Activated T-cell treated with anti-CD3 and anti-CD28 coated beads, Interleukin-2, amount 50 U/mL, for 4 hours (primary cell): ENCODE data around the gene IGFN1. TPM values are rescaled to one million over a fixed set of nuclear protein-coding genes. Genes with fewer than 3 reads are reported as not detected.
"Not testable (repeated sequence)": the region's sequence is repeated elsewhere in the genome, so short reads cannot be mapped to it uniquely, and the experiment has no call there.

ENCODE experiments used
- ATAC-seq, 2 donors: fragments of 200-7000 bp; cut with Tn5 transposase; one replicate each; pipeline ENCODE4 v1.10.0; 2021
- DNase-seq: peaks from one replicate; pipeline ENCODE4 v3.0.0-alpha.2; 2020
- H3K27me3 Mint-ChIP-seq: one replicate; pipeline ENCODE4 v1.8.0; 2021; ENCODE audit warnings: low read depth, mixed read lengths
- H3K36me3 Mint-ChIP-seq: one replicate; pipeline ENCODE4 v1.8.0; 2022; ENCODE audit warnings: mixed read lengths; ENCODE audit not compliant: insufficient read depth
- H3K4me1 Mint-ChIP-seq: one replicate; pipeline ENCODE4 v1.8.0; 2021; ENCODE audit warnings: low read depth, mixed read lengths
- H3K4me3 Mint-ChIP-seq: one replicate; pipeline ENCODE4 v1.8.0; 2021; ENCODE audit warnings: mild to moderate bottlenecking, moderate library complexity, mixed read lengths
- H3K9me3 Mint-ChIP-seq: one replicate; pipeline ENCODE4 v1.8.0; 2021; ENCODE audit warnings: mixed read lengths
- total RNA-seq, 3 donors: library from RNA; stranded (reverse); gene quantifications; one replicate each; pipeline ENCODE4 v1.2.1, GENCODE V29; 2021

IGFN1 gene
- total RNA-seq, 3 donors from 2014 or later: not detected

DNA sequence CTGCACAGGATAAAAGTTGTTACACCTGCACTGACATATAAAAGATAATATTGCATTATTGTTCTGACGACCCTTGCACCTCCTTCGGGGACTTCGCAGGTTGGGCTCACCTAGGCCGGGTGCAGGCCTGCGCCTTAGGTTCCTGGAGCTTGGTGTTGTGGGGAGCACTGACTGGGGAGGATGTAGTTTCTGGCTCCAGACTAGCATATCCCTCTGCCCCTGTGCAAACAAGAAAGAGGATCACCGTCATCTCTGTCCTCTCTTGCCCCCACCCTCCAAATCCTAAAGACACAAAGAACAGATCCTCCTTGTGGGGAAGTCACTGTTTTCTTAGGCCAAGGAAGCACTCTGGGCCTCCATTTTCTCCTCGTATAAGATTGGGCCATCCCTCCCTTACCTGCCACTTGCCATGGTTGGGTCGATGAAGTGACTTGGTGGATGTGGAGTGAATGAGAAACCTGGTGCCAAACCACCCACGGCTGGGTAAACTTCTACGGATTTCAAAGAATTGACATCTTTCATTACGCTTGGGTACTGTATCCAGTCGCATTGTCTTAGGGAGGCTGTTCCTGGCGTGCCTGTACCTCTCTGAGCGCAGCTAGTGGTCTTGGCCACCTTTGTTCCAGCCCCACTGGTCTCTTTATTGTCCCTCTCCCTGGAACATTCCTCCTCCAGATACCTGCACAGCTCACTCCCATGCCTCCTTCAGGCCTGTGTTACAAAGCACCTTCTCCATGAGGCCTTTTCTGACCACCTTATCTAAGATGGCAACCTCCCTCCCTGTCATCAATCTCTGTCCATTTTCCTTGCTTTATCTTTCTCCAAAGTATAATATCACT is 58.3 kb downstream of the IGFN1 start:
- H3K4me3 Mint-ChIP-seq: no peak overlapping the region
- no peak for DNase-seq
- ATAC-seq: no peak
- H3K27me3 Mint-ChIP-seq: peaks cover 11% of the 10 kb centered on the region
- no peaks in the 10 kb centered on the region for H3K9me3 Mint-ChIP-seq
- H3K4me1 Mint-ChIP-seq: no peaks in the 10 kb centered on the region
- no peaks in the 10 kb centered on the region for H3K36me3 Mint-ChIP-seq

DNA sequence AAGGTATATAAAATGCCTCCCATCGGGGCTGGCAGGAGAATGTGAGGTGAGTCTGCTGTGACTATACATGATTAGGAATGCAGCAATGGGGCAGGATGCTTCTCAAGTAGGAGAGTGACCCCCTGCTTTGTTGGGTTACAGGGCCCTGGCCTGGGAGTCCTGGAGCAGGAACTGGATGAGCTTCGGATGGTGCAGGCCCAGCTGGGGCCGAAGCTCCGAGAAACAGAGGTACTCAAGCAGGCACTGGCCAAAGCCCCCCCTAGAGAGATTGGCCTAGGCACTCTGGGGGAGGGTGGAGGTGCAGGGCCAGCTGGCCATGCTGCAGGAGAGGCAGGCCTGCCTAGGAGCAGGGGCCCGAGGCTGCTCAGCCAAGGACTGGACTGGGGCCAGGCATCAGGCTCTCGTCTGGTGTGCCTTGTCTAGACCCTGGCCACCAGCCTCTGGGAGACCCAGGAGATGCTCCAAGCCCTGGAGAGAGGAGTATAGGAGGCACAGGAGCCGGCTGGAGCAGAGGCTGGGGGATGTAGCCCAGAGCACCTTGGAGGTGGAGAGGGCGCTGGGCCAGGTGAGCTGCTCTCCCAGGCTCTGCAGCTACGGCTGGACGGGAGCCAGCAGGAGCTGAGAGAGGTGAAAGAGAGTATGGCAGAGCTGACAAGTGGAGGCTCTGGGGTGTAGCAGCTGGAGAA is 59.8 kb downstream of the IGFN1 start:
- Mint-ChIP-seq H3K4me1 (no peaks in the 10 kb centered on the region), H3K27me3 (peaks cover 6% of the 10 kb centered on the region), H3K9me3 (no peaks in the 10 kb centered on the region), H3K4me3 (no peak overlapping the region), H3K36me3 (no peaks in the 10 kb centered on the region)
- DNase-seq (no peak), ATAC-seq (no peak)

DNA sequence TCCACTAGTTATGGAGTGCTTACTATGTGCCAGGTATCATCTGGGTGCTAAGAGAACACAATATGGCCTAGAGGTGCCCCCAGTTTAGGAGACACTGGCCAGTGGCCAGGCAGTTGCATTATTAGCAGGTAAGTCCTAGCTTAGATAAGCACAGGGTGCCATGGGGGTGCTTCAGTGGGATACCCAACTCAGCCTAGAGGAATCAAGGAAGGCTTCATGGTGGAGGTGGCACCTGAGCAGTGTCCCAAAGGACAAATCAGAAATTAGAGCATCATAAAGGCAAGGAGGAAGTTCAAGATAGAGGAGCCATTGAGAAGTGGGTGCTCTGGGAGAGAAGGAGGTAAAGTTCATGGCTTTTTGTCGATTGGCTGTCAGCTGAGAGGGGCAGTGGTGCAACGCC is 60.8 kb downstream of the IGFN1 start:
- no peak overlapping the region for H3K4me3 Mint-ChIP-seq
- no peaks in the 10 kb centered on the region for H3K36me3 Mint-ChIP-seq
- H3K4me1 Mint-ChIP-seq: no peaks in the 10 kb centered on the region
- H3K27me3 Mint-ChIP-seq: peaks cover 6% of the 10 kb centered on the region
- DNase-seq: no peak
- ATAC-seq: no peak
- no peaks in the 10 kb centered on the region for H3K9me3 Mint-ChIP-seq

DNA sequence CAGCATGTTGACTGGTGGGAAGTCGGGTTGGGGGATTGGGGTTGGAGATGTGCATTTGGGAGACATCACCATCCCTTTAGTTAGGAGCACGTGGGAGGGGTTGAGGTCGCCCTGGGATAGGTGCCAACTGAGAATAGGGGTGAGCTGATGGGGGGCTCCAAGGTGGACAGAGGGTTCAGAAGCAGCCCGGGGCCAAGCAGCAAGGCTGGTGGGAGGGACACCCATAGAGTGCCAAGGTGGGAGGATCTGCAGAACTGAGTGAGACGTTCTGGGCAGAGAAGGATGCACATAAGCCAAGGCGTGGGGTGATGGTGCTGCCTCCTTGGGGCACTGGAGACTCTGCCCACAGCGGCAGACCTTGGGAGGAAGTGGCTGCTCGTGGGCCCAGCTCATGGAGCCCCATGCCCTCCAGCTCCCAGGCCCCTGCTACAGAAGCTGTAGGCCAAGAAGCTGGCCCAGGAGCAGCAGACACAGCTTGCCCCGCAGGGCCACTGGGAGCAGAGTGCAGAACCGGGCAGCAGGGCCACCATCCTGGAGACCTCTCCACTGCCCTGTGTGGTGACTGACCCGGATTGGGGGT is 61.3 kb downstream of the IGFN1 start:
- Mint-ChIP-seq H3K27me3 (peaks cover 6% of the 10 kb centered on the region), H3K4me3 (no peak overlapping the region), H3K9me3 (no peaks in the 10 kb centered on the region), H3K4me1 (no peaks in the 10 kb centered on the region), H3K36me3 (no peaks in the 10 kb centered on the region)
- ATAC-seq (no peak), DNase-seq (no peak)

DNA sequence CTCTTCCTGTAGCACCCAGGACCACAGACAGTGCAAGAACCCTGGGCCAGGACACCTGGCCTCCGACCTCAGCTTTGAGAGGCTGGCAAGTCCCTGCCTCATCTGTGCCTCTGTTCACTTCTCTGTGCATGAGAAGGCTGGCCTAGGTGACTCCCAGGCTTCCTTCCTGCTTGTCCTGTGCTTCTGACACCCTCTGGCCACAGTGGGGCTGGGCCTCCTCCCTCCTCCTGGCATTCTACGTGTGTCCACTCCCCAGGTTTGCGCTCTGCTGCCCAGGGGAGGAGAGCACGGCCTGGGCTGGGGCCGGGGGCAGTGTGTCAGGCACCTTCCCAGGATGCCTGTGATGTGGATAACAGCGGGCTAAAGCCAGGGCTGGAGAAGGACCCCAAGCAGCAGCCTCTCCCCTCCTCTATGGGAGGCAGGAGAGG is 62.3 kb downstream of the IGFN1 start:
- no peak for ATAC-seq
- no peaks in the 10 kb centered on the region for H3K9me3 Mint-ChIP-seq
- DNase-seq: no peak
- no peaks in the 10 kb centered on the region for H3K4me1 Mint-ChIP-seq
- no peaks in the 10 kb centered on the region for H3K36me3 Mint-ChIP-seq
- peaks cover 6% of the 10 kb centered on the region for H3K27me3 Mint-ChIP-seq
- no peak overlapping the region for H3K4me3 Mint-ChIP-seq

DNA sequence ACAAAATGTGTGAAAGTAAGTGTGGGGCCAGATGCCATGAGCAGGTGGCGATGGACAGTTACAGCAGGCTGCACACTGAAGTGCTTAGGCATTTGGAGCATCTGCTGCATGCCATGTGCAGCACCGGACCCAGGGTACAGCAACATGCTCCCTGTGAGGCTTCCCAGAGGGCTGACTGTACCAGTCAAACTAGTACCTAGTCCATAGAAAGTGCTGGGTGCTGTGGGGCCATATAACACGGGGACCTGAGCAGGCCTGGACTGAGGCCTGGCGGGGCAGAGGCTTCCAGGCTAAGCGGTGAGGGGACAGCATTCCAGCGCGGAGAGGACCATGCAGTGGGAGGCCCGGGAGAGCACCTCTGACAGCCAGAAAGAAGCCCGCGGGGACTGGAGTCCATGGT is 62.8 kb downstream of the IGFN1 start:
- no peaks in the 10 kb centered on the region for H3K4me1 Mint-ChIP-seq
- H3K36me3 Mint-ChIP-seq: no peaks in the 10 kb centered on the region
- no peak overlapping the region for H3K4me3 Mint-ChIP-seq
- peaks cover 6% of the 10 kb centered on the region for H3K27me3 Mint-ChIP-seq
- DNase-seq: no peak
- H3K9me3 Mint-ChIP-seq: no peaks in the 10 kb centered on the region
- no peak for ATAC-seq

DNA sequence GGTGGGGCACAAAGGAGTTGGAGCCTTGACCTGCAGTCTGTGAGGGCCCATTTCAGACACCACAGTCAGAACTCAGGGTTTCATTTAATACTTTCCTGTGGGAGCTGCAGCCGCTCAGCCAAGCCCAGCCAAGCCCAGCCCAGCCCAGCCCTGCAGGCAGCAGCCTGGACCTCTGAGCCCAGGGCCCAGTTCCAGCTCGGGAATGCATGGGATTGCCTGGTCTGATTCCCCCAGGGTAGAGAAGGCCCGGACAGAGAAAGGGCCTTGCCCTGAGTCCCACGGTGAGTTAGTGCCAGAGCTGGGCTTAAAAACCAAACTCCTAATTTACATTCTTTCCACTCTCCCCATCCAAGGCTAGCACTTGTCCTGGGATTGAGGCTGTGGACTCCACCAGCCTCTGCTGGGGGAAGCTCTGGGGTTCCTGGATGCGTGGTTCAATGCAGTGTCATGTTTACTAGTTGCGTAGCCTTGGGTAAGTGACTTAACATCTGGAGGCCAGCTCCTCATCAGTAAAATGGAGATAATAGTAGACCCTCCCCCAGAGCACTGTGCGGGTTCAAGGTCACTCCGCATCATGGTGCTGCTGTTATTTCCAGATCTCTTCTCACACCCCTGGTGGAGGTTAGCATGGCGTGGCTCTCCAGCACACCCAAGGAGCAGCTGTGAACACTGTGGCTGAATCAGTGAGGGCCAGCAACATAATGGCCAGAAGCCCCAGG is 63.4 kb downstream of the IGFN1 start:
- ATAC-seq (no peak), DNase-seq (no peak)
- H3K27me3 Mint-ChIP-seq: peaks cover 6% of the 10 kb centered on the region
- no peaks in the 10 kb centered on the region for H3K4me1 Mint-ChIP-seq
- H3K36me3 Mint-ChIP-seq: no peaks in the 10 kb centered on the region
- H3K4me3 Mint-ChIP-seq: no peak overlapping the region
- H3K9me3 Mint-ChIP-seq: no peaks in the 10 kb centered on the region

DNA sequence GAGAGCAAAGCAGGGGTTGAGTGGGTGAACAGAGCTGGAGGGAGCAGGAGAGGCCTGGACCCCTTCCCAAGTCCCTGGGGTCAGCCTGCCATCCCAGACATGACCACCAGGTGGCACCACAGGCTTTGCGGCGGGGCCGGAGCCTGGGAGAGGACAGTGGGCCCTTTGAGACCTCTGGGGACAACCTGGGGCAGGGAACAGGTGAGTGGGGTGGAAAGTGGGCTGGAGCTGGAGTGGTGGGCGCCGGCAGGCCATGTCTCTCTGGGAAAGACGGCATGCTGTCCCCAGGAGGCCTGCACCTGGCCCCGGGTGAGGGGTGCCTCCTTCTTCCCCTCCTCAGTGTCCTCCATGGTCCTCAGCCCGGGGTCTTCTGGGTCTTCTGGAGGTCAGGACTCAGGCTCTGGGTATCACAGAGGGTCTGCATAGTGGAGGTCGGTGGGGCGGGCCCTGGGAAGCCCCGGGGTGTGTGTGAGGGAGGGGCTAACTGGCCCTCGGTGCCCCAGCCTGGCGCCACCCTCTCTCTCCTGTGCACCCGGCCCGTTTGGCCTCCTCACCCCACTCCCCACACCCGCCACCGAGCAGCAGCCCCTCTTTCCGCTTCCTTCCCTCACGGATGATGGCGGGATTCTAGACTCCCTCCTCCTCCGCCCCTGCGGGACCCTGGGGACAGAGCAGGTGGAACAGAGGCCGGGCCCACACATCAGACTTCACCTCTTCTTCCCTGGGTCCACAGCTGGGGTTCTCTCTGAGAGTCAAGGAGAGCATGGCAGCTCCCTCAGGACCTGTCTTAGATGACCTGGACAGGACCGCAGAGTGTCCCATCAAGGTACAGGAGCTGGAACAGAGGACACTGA is 64.2 kb downstream of the IGFN1 start:
- Mint-ChIP-seq H3K27me3 (peaks cover 6% of the 10 kb centered on the region), H3K36me3 (no peaks in the 10 kb centered on the region), H3K4me1 (no peaks in the 10 kb centered on the region), H3K9me3 (no peaks in the 10 kb centered on the region), H3K4me3 (no peak overlapping the region)
- ATAC-seq: peak; percentile 62 to 65
- DNase-seq: peak; percentile 56

DNA sequence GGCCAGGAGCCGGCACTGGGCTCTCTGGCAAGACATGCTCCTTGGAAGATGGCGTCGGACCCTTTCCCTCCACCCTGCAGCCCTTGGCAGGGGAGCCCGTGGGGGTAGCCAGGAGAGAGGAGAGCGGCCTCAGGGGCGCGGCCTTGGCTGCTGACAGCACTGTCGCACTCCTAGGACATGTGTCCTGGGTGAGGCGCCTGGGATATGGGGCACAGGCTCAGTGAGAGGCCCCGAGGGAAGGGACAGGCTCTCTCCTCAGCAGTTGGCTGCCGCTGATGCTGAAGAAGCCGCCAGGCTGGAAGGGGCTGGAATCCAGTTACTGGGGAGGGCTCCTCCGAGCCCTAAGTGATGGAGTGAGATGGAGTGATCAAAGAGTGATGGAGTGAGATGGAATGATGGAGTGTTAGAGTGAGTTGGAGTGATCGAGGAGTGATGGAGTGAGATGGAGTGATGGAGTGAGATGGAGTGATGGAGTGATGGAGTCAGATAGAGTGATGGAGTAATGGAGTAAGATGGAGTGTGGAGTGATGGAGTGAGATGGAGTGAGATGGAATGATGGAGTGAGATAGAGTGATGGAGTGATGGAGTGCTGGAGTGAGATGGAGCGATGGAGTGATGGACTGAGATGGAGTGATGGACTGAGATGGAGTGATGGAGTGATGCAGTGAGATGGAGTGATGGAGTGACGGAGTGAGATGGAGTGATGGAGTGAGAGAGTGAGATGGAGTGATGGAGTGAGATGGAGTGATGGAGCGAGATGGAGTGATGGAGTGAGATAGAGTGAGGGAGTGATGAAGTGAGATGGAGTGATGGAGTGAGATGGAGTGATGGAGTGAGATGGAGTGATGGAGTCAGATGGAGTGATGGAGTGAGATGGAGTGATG is 65.1 kb downstream of the IGFN1 start:
- H3K9me3 Mint-ChIP-seq: no peaks in the 10 kb centered on the region

DNA sequence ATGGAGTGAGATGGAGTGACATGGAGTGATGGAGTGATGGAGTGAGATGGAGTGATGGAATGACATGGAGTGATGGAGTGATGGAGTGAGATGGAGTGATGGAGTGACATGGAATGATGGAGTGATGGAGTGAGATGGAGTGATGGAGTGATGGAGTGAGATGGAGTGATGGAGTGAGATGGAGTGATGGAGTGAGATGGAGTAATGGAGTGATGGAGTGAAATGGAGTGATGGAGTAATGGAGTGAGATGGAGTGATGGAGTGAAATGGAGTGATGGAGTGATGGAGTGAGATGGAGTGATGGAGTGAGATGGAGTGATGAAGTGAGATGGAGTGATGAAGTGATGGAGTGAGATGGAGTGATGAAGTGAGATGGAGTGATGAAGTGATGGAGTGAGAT is 67.5 kb downstream of the IGFN1 start:
- DNase-seq, H3K4me3 Mint-ChIP-seq, H3K4me1 Mint-ChIP-seq: not testable (repeated sequence)

More for the DNA sequence above, 65.1 kb downstream of the IGFN1 start:
- ATAC-seq: no peak
- H3K36me3 Mint-ChIP-seq: no peaks in the 10 kb centered on the region
- H3K4me1 Mint-ChIP-seq: peaks cover 3% of the 10 kb centered on the region
- peaks cover 12% of the 10 kb centered on the region for H3K27me3 Mint-ChIP-seq
- no peak overlapping the region for H3K4me3 Mint-ChIP-seq
- no peak for DNase-seq

DNA sequence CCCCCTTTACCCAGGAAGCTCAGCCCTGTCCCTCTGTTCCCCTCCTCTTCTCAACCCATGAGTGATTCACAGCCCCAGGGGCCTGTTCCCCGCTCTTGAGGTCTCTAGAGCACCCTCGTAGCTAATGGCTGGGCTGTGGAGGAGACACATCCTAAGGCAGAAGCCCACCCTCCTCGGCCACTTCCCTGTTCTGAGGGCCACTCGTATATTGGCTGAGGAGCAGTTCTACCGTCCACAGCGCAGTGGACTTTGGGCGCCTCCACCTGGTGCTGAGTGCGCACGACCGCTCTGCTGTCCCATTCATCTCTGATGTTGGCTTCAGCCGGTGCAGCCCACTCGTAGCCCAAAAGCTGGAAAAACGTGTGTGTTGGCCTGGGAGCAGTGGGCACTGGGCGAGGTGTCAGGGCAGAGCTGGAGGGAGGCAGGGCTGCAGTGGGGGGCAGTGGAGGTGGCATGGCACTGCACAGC is 68.2 kb downstream of the IGFN1 start:
- DNase-seq (no peak), ATAC-seq (no peak)
- Mint-ChIP-seq H3K36me3 (no peaks in the 10 kb centered on the region), H3K4me3 (no peak overlapping the region), H3K27me3 (peaks cover 27% of the 10 kb centered on the region), H3K4me1 (peaks cover 3% of the 10 kb centered on the region), H3K9me3 (no peaks in the 10 kb centered on the region)

More for the DNA sequence above, 67.5 kb downstream of the IGFN1 start:
- peaks cover 22% of the 10 kb centered on the region for H3K27me3 Mint-ChIP-seq
- not testable (repeated sequence) for ATAC-seq, H3K36me3 Mint-ChIP-seq, H3K9me3 Mint-ChIP-seq

DNA sequence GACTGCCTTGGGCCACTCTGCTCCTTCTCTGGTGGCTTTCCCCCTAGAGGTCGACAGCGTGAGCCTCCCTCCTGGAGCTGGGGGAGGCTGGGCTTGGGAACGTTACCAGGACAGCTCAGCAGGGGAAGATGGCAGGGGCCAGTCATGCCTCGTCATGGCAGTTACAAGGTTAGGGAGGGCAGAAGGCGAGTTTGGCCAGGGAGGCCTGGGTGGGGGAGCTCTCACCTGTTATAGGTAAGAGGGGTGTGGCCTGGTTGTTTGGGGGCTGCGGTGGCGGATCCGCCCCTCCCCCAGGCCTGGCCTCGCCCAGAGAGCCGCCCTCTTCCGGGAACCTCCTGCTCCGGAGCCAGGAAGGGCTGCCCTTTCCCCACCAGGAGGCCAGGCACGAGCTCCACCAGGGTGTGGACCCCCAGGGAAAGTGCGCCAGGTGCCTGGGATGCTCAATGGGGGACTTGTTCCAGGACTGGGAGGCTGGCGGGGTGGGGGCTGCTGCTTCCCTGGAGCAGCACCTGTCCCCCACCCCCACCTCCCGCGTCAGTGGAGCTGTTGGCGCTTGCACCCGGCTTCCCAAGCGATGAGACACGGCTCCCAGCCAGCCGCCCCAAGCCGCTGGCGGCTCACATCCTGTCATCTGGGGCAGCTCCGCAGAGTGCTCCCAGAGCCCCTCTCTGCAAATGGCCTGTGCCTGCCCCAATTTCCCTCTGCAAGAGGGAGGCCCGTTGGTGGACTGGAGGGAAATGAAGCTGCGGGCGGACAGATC is 69.0 kb downstream of the IGFN1 start:
- Mint-ChIP-seq H3K9me3 (no peaks in the 10 kb centered on the region), H3K27me3 (peaks cover 32% of the 10 kb centered on the region), H3K4me3 (no peak overlapping the region), H3K4me1 (peaks cover 3% of the 10 kb centered on the region), H3K36me3 (no peaks in the 10 kb centered on the region)
- no peak for DNase-seq
- ATAC-seq: no peak
